AG04450 (cell line): Measurements from ENCODE around the gene NDUFS6. TPM values are rescaled to one million over a fixed set of nuclear protein-coding genes. Genes with fewer than 3 reads are reported as not detected.

Experiments
- CTCF ChIA-PET: fragments of 300-600, 350-600 bp; formaldehyde crosslinking; extraction: SDS; loops from one replicate; lab custom pipeline; 2022; ENCODE audit warnings: antibody characterized with exemption, inconsistent platforms; lab: Charles Lee
- POLR2A ChIA-PET: fragments of 350-600 bp; formaldehyde crosslinking; extraction: SDS; loops from one replicate; lab custom pipeline; 2021; ENCODE audit warnings: antibody characterized with exemption, inconsistent platforms; lab: Yijun Ruan, JAX
- DNase-seq: peaks from one replicate; pipeline ENCODE4 v3.0.0-alpha.2; 2011; ENCODE audit warnings: low read depth, low spot score
- H3K27ac ChIP-seq: one replicate; pipeline ENCODE4 v1.5.1; 2012; ENCODE audit warnings: low read depth, low read length, control low read depth
- H3K27me3 ChIP-seq: one replicate; pipeline ENCODE4 v1.6.0; 2012; ENCODE audit warnings: low read length; ENCODE audit not compliant: control insufficient read depth, insufficient read depth
- H3K4me3 ChIP-seq: 2 replicates; pipeline ENCODE4 v1.5.1; 2011; ENCODE audit warnings: mild to moderate bottlenecking, low read depth, low read length, control low read depth
- H3K9me3 ChIP-seq: 2 replicates; pipeline ENCODE4 v1.5.1; 2012; ENCODE audit warnings: low read length; ENCODE audit not compliant: control insufficient read depth, insufficient read depth
- polyA plus RNA-seq: library from polyadenylated mRNA; depleted of rRNA; stranded (reverse); fragments of >200 nt; gene quantifications from 2 replicates; pipeline ENCODE4 v1.2.3, GENCODE V29; 2011
- TF ChIP-seq, protein P1 (sequence below): IDR thresholded peaks from 2 replicates; pipeline ENCODE4 v1.5.1; 2011; ENCODE audit warnings: low read depth, low read length, control low read depth, inconsistent platforms

The NDUFS6 gene
- polyA plus RNA-seq, 1 experiment, result 51.8 TPM

DNA sequence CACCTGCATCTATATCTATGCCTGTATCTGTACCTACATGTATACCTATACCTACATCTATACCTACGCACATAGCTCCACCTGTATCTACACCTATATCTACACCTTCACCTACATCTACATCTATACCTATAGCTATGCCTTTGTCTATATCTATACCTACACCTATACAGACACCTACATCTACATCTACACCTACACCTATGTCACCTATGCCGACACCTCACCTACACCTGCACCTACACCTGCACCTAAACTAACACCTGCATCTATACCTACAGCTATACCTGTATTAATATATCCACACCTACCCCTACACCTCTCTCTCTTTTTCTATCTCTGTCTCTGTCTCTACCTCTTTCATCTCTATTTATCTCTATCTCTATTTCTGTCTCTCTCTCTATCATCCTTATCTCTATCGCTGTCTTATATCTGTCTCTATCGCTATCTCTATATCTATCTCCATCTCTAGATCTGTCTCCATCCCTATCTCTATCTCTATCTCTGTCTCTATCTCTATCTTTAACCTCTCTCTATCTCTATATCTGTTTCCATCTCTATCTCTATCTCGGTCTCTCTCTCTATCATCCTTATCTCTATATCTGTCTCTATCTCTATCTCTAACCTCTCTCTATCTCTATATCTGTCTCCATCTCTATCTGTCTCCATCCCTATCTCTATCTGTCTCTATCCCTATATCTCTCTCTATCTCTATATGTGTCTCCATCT is 43.7 kb downstream of the NDUFS6 start:
- ChIA-PET POLR2A (no interaction called here), CTCF (no interaction called here)
- DNase-seq, result no peak
- Histone ChIP-seq H3K27me3 (peaks cover 26% of the 10 kb centered on the region), H3K27ac (no peak overlapping the region), H3K9me3 (no peaks in the 10 kb centered on the region; the same call in 1 of the 2 replicates), H3K4me3 (no peak overlapping the region)
- TF ChIP-seq, protein P1, sequence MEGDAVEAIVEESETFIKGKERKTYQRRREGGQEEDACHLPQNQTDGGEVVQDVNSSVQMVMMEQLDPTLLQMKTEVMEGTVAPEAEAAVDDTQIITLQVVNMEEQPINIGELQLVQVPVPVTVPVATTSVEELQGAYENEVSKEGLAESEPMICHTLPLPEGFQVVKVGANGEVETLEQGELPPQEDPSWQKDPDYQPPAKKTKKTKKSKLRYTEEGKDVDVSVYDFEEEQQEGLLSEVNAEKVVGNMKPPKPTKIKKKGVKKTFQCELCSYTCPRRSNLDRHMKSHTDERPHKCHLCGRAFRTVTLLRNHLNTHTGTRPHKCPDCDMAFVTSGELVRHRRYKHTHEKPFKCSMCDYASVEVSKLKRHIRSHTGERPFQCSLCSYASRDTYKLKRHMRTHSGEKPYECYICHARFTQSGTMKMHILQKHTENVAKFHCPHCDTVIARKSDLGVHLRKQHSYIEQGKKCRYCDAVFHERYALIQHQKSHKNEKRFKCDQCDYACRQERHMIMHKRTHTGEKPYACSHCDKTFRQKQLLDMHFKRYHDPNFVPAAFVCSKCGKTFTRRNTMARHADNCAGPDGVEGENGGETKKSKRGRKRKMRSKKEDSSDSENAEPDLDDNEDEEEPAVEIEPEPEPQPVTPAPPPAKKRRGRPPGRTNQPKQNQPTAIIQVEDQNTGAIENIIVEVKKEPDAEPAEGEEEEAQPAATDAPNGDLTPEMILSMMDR, result no peak

GRCh38 chr5:1845696-1846095 is 44.5 kb downstream of the NDUFS6 start:
- no peak for DNase-seq
- TF ChIP-seq, protein P1, result no peak
- Histone ChIP-seq H3K4me3 (no peak overlapping the region), H3K27ac (no peak overlapping the region), H3K9me3 (no peaks in the 10 kb centered on the region; the same call in 1 of the 2 replicates), H3K27me3 (peaks cover 27% of the 10 kb centered on the region)
- ChIA-PET POLR2A (no interaction called here), CTCF (no interaction called here)

DNA sequence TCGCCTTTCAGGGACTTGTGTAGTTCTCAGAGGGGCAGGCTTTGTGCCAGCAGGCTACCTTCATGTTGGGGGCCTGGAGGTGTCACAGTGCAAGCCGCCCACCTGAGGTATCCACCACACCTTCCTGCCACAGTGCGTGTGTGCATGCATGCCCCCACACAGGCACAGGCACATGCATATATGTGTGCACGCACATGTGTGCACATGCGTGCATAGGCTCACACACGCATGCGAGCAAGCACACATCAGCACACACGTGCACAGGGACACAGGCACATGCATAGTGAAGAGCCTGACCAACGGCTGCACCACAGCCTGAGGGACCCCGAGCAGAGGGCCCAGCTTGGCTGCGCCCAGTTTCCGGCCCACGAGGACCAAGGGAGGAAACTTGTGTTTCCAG is 45.4 kb downstream of the NDUFS6 start:
- POLR2A ChIA-PET, result no interaction called here
- no peak for DNase-seq
- no peaks in the 10 kb centered on the region; the same call in 1 of the 2 replicates for H3K9me3 ChIP-seq
- H3K4me3 ChIP-seq, result no peak overlapping the region
- peaks cover 28% of the 10 kb centered on the region for H3K27me3 ChIP-seq
- TF ChIP-seq, protein P1, result no peak
- H3K27ac ChIP-seq, result no peak overlapping the region
- CTCF ChIA-PET, result no interaction called here

- Histone ChIP-seq H3K9me3 (no peaks in the 10 kb centered on the region; the same call in 1 of the 2 replicates), H3K27me3 (peaks cover 29% of the 10 kb centered on the region), H3K4me3 (no peak overlapping the region), H3K27ac (no peak overlapping the region)
- no peak for DNase-seq
- TF ChIP-seq, protein P1, result no peak
- ChIA-PET CTCF (no interaction called here), POLR2A (no interaction called here)
Observed at GRCh38 chr5:1847056-1847455, 45.8 kb downstream of the NDUFS6 start.

- no peak overlapping the region for H3K27ac ChIP-seq
- POLR2A ChIA-PET, result no interaction called here
- CTCF ChIA-PET, result no interaction called here
Observed at GRCh38 chr5:1847611-1848010, 46.4 kb downstream of the NDUFS6 start.

More at GRCh38 chr5:1847611-1848010, 46.4 kb downstream of the NDUFS6 start:
- DNase-seq, result no peak
- Histone ChIP-seq H3K4me3 (no peak overlapping the region), H3K9me3 (no peaks in the 10 kb centered on the region; the same call in 1 of the 2 replicates), H3K27me3 (peaks cover 33% of the 10 kb centered on the region)
- TF ChIP-seq, protein P1, result no peak
